ENCODE data around the gene SLC25A41. TPM values are rescaled to one million over a fixed set of nuclear protein-coding genes. Genes with fewer than 3 reads are reported as not detected.
A peak's percentile ranks its signal among the peaks of the same experiment; 100 is the strongest.

Gene SLC25A41
- total RNA-seq, 1 experiment from 2014 or later = 1.4 TPM

GRCh38 chr19:6421075-6422014 is 12.2 kb downstream of the SLC25A41 start:
- intact Hi-C loops (cut with micrococcal nuclease; ENCODE audit: unreplicated experiment) = no loop called here

DNA sequence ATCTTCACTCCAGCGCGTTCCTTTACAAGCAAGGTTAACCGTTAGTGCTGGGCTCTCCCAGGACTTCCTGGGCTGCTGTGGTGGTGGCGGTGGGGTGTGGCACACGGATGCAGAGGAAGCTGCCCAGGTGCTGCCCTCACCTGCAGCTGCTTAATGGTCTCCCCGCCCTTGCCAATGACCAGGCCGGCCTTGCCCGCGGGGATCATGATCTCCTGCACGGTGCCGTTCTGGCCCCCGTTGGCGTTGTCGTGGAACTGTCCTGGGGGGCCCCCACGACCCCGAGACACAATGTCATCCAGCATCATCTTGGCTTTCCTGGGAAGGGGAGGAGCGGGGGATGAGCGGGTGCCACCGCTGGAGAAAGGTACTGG is 15.0 kb downstream of the SLC25A41 start:
- Mint-ChIP-seq H3K4me1 (ENCODE audit: low read depth, unreplicated experiment) (no peaks in the 10 kb centered on the region), H3K27ac (ENCODE audit: unreplicated experiment) (no peak overlapping the region), H3K27me3 (ENCODE audit: unreplicated experiment) (no peaks in the 10 kb centered on the region), H3K9me3 (ENCODE audit: low read depth, unreplicated experiment) (no peaks in the 10 kb centered on the region), H3K36me3 (ENCODE audit: insufficient read depth, unreplicated experiment) (peaks cover 50% of the 10 kb centered on the region), H3K4me3 (ENCODE audit: low read depth, unreplicated experiment) (no peak overlapping the region)
- no TSS peak for BruUV-seq (replicated peaks)
- TF ChIP-seq CTCF (IDR thresholded peaks at IDR 0.05; ENCODE audit: unreplicated experiment) = no peak
- DNase-seq = no peak
- intact Hi-C loops (cut with micrococcal nuclease; ENCODE audit: unreplicated experiment) = no loop called here
- CTCF ChIA-PET = no interaction called here

More at GRCh38 chr19:6421075-6422014, 12.2 kb downstream of the SLC25A41 start:
- no peaks in the 10 kb centered on the region for H3K27me3 Mint-ChIP-seq (ENCODE audit: unreplicated experiment)
- no peak for DNase-seq
- H3K4me3 Mint-ChIP-seq (ENCODE audit: low read depth, unreplicated experiment) = no peak overlapping the region
- H3K9me3 Mint-ChIP-seq (ENCODE audit: low read depth, unreplicated experiment) = no peaks in the 10 kb centered on the region
- BruUV-seq (replicated peaks) = no TSS peak
- no peaks in the 10 kb centered on the region for H3K4me1 Mint-ChIP-seq (ENCODE audit: low read depth, unreplicated experiment)
- no peak overlapping the region for H3K27ac Mint-ChIP-seq (ENCODE audit: unreplicated experiment)
- TF ChIP-seq CTCF (IDR thresholded peaks at IDR 0.05; ENCODE audit: unreplicated experiment) = no peak
- H3K36me3 Mint-ChIP-seq (ENCODE audit: insufficient read depth, unreplicated experiment) = peaks cover 46% of the 10 kb centered on the region
- CTCF ChIA-PET = interaction anchor here (0.6 kb wide), 1 partner anchor 713 kb away, joined by 4 read pairs; no protein-coding TSS in a partner anchor

GRCh38 chr19:6417713-6418561 is 15.6 kb downstream of the SLC25A41 start:
- H3K36me3 Mint-ChIP-seq (ENCODE audit: insufficient read depth, unreplicated experiment) = peaks cover 48% of the 10 kb centered on the region
- BruUV-seq (replicated peaks) = no TSS peak
- peak; percentile 14 for DNase-seq
- no peak for TF ChIP-seq CTCF (IDR thresholded peaks at IDR 0.05; ENCODE audit: unreplicated experiment)
- no peak overlapping the region for H3K27ac Mint-ChIP-seq (ENCODE audit: unreplicated experiment)
- intact Hi-C loops (cut with micrococcal nuclease; ENCODE audit: unreplicated experiment) = no loop called here
- no peaks in the 10 kb centered on the region for H3K9me3 Mint-ChIP-seq (ENCODE audit: low read depth, unreplicated experiment)
- H3K4me1 Mint-ChIP-seq (ENCODE audit: low read depth, unreplicated experiment) = no peaks in the 10 kb centered on the region
- H3K27me3 Mint-ChIP-seq (ENCODE audit: unreplicated experiment) = no peaks in the 10 kb centered on the region
- CTCF ChIA-PET = interaction anchor here (0.6 kb wide), 2 partner anchors 13 to 31 kb away, joined by 3 to 5 read pairs; no protein-coding TSS in a partner anchor
- no peak overlapping the region for H3K4me3 Mint-ChIP-seq (ENCODE audit: low read depth, unreplicated experiment)

DNA sequence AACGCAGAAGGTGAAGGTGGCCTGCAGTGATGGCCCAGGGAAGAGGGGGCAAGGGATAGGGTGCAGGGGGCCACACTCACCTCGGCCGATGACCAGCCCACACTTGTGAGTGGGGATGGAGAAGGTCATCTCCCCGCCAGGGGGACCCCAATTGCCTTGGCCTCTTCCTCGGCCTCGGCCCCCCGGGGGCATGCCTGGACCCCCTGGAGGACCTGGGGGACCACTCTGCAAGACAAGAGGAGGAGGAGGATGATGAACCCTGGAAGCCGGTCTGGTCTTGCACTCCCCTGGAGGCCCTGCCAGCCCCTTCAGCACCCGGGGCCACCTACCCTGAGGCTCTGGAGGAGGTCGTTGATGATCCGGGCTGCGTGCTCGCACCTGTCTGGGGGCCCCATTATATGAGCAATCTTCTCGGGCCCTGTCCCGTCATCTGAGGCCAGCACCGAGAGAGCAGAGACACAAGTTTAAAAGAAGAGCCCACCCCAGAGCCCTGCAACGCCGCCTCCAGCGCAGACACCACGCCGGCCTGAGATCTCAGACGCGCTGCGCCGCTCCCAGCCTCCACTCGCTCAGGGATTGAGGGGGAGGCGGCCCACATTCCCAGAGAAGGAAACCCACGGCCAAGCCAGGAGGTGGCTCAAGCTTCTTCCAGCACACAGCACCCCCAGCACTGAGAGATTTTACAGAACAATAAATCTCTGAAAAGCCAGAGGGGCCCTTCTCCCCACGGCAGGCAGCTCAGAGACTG is 16.7 kb downstream of the SLC25A41 start:
- no peaks in the 10 kb centered on the region for H3K27me3 Mint-ChIP-seq (ENCODE audit: unreplicated experiment)
- H3K4me1 Mint-ChIP-seq (ENCODE audit: low read depth, unreplicated experiment) = no peaks in the 10 kb centered on the region
- no peak overlapping the region for H3K27ac Mint-ChIP-seq (ENCODE audit: unreplicated experiment)
- DNase-seq = no peak
- TF ChIP-seq CTCF (IDR thresholded peaks at IDR 0.05; ENCODE audit: unreplicated experiment) = no peak
- CTCF ChIA-PET = interaction anchor here (0.6 kb wide), 2 partner anchors 14 to 32 kb away, joined by 3 to 5 read pairs; no protein-coding TSS in a partner anchor
- no TSS peak for BruUV-seq (replicated peaks)
- H3K4me3 Mint-ChIP-seq (ENCODE audit: low read depth, unreplicated experiment) = no peak overlapping the region
- no peaks in the 10 kb centered on the region for H3K9me3 Mint-ChIP-seq (ENCODE audit: low read depth, unreplicated experiment)
- peaks cover 44% of the 10 kb centered on the region for H3K36me3 Mint-ChIP-seq (ENCODE audit: insufficient read depth, unreplicated experiment)
- intact Hi-C loops (cut with micrococcal nuclease; ENCODE audit: unreplicated experiment) = no loop called here
